Activated gamma-delta T cell treated with anti-CD3 and anti-CD28 coated beads, Interleukin-2, amount 50 U/mL, for 16 hours (primary cell): ENCODE data around the gene PPY.
"Not testable (repeated sequence)": the region's sequence is repeated elsewhere in the genome, so short reads cannot be mapped to it uniquely, and the experiment has no call there.

Experiments used
- DNase-seq: peaks from one replicate; pipeline ENCODE4 v3.0.0-alpha.2; 2020; ENCODE audit warnings: low read depth

The PPY gene

GRCh38 chr17:43905985-43906852 is 36.1 kb downstream of the PPY start:
- peak; percentile 32 for DNase-seq

- no peak for DNase-seq
Measured at GRCh38 chr17:43905400-43905984, 36.8 kb downstream of the PPY start.

GRCh38 chr17:43901861-43902589 is 40.3 kb downstream of the PPY start:
- no peak for DNase-seq

- no peak for DNase-seq
Measured at GRCh38 chr17:43900858-43901754, 41.2 kb downstream of the PPY start.

GRCh38 chr17:43900183-43900857 is 42.0 kb downstream of the PPY start:
- peak; percentile 62 for DNase-seq

GRCh38 chr17:43898446-43898845 is 43.8 kb downstream of the PPY start:
- DNase-seq: no peak

- no peak for DNase-seq
Measured at GRCh38 chr17:43897831-43898230, 44.4 kb downstream of the PPY start.

- not testable (repeated sequence) for DNase-seq
Measured at GRCh38 chr17:43894494-43894893, 47.8 kb downstream of the PPY start.

- no peak for DNase-seq
Measured at GRCh38 chr17:43892647-43892952, 49.7 kb downstream of the PPY start.

GRCh38 chr17:43891851-43892646 is 50.2 kb downstream of the PPY start:
- no peak for DNase-seq
